Stimulated activated CD4-positive, alpha-beta T cell treated with anti-CD3 and anti-CD28 coated beads, Interleukin-12 subunit alpha, Interleukin-12 subunit beta, amount 100 ng/mL, for 4 hours (primary cell): Measurements from ENCODE around the gene RNFT2.

Experiments
- DNase-seq: peaks from one replicate; pipeline ENCODE4 v3.0.0-alpha.2; 2020

RNFT2 gene

DNA sequence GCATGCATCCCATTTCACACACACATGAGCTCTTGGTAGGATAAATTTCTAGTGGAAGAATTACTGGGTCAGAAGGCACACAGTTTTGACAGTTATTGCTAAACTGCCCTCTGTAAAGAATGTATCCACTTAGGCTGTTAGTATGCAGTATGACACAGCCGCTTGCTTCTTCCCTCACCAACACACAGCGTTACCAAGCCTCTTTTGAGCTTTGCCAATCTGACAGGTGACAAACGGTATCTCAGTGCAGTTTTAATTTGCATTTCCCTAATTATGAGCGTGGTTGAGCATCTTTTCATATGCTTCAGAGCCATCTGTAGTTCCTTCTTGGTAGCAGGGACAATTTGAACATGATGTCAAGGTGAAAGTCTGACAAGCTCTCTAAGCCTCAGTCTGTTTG, 100.2 kb downstream of the RNFT2 start:
- no peak for DNase-seq

GRCh38 chr12:116839287-116839830, 101.2 kb downstream of the RNFT2 start:
- no peak for DNase-seq

DNA sequence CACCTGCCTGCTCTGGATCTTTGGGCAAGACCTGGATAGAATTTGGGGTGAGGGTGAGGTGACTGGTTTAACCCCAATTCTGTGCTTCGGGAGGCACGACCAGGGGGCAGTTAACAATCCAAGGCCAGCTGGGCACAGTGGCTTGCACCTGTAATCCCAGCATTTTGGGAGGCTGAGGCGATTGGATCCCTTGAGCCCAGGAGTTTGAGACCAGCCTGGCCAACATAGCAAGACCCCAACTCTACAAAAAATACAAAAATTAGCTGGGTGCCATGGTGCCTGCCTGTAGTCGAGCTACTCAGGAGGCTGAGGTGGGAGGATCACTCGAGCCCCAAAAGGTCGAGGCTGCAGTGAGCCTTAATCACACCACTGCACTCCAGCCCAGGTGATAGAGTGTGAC, 105.0 kb downstream of the RNFT2 start:
- no peak for DNase-seq

- no peak for DNase-seq
Measured at GRCh38 chr12:116849216-116849615, 111.1 kb downstream of the RNFT2 start.

GRCh38 chr12:116852303-116852702, 114.2 kb downstream of the RNFT2 start:
- DNase-seq = no peak

DNA sequence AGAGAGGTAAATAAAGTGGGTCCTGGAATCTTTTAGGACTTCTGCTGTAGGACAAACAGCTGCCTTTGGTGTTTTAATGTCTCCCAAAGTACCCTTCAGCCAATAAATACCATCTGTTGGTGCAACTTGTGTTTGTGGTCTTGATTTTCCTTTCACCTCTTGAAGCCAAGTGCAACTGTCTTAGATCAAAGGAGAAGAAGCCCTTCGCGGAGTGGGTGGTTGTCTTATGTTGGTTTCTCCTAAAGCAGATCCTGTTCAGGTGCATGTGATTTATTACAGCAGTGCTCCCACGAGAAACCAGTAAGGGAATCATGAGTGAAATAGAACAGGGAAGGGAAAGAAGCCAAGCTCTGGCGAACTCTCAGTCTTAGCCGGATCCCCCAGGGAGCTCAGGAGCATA, 115.4 kb downstream of the RNFT2 start:
- DNase-seq = no peak

- no peak for DNase-seq
Measured at GRCh38 chr12:116855744-116856470, 117.8 kb downstream of the RNFT2 start.

DNA sequence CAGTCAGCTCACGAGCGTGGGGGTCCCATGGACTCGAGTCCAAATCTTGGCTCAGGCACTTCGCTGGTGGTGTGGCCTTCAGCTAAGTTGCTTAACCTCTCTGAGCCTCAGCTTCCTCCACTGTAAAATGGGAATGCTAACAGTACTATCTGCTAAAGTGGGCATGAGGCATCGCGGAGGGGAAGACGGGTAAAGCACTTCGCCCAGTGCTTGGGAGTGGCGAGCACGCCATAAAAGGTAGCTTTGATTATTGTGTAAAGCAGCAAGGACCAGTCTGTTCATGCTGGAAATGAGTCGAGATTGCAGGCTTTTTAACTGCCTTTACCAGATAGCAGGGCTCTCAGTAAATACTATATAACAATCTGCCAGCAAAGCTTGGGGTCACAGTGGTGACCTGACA, 118.6 kb downstream of the RNFT2 start:
- no peak for DNase-seq

GRCh38 chr12:116859079-116859478, 121.0 kb downstream of the RNFT2 start:
- no peak for DNase-seq

DNA sequence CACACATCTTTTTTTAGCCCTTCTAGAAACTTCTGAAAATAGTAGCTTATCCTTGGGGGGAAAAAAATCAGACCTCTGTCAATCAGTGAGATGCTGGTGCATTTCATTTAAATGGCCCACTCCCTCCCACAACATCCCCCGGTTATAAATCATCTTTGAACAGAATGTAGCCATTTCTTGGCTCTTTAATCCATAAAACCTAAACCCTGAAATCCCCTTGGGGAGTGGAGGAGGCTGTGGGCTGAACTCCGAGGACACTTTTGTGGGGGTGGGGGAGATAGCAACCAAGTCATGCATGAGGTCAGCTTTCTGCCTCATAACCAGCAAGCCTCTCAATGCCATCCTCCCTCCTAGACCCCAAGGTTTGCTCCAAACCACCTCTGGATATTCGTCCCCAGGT, 122.1 kb downstream of the RNFT2 start:
- DNase-seq = no peak

GRCh38 chr12:116861320-116861719, 123.2 kb downstream of the RNFT2 start:
- no peak for DNase-seq

DNA sequence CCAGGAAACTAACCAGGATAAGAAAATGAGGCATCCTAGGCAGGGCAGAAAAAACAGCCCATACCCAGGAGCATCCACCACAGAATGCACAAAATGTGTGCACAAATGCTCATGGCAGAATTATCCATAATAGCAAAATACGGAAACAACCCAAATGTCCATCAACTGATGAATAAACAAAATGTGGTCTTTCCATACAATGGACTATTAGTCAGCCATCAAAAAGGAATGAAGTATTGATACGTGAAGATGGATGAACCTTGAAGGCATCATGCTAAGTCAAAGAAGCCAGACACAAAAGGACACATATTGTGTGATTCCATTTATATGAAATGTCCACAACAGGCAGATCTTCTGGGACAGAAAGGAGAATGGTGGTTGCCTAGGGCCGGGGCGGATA, 124.1 kb downstream of the RNFT2 start:
- DNase-seq = no peak

DNA sequence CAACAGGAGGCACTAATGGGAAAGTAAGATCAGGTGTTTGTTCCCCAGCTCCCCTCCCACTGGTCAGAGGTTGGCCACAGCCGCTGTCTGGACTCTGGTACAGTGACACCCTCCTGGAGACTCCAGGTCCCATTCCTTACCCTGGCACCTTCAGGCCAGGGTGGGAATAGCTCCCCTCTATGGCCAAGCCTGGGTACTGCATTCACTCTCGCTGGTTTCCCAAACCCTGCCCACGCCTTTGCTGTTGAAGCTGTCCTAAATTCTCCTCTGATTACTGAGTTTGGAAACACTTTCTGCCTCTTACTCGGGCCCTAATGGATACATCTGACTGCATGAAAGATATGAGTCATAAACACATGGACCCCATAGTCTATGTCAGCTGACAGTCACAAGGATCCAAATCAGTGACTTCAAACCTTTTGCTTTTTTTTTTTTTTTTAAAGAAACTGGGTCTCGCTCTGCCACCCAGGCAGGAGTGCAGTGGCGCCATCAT, 125.2 kb downstream of the RNFT2 start:
- no peak for DNase-seq

GRCh38 chr12:116864371-116865160, 126.5 kb downstream of the RNFT2 start:
- DNase-seq = no peak

DNA sequence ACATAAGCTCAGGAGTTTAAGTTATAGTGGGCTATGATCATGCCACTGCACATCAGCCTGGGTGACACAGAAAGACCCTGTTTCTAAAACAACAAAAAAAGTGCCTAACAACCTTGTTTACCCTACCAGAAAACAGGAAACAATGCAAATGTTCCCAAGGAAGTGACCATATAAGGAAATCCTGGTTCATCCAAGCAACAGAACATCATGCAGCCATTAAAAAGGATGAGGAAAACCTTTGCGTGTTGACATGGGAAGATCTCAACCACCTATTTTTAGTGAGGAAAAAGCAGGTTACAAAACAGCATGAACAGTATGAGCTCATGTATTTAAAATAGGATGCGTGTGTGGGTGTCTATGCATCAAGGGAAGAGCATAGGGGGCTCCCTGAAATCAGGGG, 129.4 kb downstream of the RNFT2 start:
- DNase-seq = no peak

- no peak for DNase-seq
Measured at GRCh38 chr12:116870306-116870705, 132.2 kb downstream of the RNFT2 start.

- no peak for DNase-seq
Measured at GRCh38 chr12:116874324-116874995, 136.3 kb downstream of the RNFT2 start.

- DNase-seq = no peak
Measured at GRCh38 chr12:116876151-116876869, 138.2 kb downstream of the RNFT2 start.

DNA sequence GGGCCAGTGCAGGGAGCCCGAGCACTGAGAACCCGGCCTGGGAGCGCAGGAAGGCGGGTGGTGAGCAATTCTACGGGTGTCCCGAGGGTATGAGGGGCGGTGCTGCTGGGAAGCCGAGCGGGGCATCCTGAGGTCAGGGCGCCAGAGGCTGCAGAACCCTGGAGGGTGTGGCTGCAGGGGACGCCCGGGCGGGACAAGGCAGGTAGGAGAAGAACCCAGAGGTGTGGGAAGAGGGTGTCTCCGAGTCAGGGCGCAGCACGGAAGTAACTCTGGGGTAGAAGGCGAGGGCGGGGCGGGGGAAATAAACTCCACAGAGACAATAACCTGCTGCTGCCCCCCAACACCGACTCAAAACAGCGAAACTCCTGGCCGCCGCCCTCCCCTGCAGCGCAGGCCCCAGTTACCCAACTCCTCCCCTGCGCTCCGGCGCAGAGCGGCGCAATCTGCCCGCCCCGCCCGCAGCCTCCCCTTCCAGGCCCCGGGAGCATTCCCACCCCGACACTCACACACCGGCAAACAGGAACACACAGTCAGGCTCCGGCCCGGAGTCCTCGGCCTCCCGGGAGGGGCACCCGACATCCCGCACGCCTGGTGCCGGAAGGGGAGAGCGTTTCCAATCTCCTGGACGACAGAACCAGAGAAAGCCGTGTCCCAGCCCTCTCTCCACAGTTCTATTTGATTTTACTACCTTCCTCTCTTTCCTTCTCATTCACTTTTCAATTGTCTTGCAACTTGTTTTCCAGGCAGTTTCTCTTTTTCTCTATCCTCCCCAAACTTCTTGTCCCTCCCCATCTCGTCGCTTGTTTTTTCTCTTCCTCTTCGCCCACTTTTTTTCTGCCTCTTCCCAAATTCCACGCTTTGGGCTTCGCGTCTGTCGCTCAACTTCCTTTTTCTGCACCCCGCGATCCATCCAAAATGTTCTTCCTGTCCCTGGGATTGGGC, 140.7 kb downstream of the RNFT2 start:
- no peak for DNase-seq

DNA sequence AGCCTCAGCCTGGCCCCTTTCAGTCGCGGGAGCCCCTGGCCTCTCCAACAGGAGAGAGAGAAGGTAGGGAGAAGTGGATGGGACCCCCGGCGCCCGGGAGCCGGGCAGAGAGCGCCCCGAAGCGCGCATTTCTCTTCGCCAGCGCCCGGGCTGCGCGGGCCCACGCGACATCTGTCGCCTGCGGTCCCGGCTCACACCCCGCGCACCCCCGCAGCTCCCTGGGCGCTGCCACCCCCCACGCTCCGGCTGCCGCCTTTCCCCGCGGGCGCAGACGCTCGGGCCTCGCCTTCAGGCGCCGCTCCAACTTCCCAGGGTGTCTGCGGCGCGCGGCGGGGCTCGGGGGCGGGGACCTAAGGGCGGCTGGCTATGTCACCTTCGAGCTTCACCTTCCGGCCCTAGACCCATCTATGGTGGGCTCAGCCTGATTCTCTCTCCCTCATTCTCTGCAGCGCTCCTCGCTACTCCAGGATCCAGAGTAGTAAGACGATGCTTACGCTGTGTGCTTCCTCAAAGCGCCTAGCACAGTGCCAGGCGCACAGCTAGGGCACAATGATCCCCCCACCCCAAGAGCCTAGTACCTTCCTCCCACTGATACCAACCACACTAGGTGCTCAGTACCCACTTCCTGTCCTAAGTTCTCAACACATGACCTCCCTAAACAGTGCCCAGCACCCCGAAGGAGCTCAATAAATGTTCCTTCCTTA, 141.5 kb downstream of the RNFT2 start:
- DNase-seq = no peak
